GM19240 (cell line): ENCODE results near the gene S1PR1.
"Not testable (repeated sequence)": the region's sequence is repeated elsewhere in the genome, so short reads cannot be mapped to it uniquely, and the experiment has no call there.

Source experiments
- DNase-seq: peaks from one replicate; pipeline ENCODE4 v3.0.0; 2011; ENCODE audit warnings: low spot score; ENCODE audit not compliant: insufficient read length

The S1PR1 gene

DNA sequence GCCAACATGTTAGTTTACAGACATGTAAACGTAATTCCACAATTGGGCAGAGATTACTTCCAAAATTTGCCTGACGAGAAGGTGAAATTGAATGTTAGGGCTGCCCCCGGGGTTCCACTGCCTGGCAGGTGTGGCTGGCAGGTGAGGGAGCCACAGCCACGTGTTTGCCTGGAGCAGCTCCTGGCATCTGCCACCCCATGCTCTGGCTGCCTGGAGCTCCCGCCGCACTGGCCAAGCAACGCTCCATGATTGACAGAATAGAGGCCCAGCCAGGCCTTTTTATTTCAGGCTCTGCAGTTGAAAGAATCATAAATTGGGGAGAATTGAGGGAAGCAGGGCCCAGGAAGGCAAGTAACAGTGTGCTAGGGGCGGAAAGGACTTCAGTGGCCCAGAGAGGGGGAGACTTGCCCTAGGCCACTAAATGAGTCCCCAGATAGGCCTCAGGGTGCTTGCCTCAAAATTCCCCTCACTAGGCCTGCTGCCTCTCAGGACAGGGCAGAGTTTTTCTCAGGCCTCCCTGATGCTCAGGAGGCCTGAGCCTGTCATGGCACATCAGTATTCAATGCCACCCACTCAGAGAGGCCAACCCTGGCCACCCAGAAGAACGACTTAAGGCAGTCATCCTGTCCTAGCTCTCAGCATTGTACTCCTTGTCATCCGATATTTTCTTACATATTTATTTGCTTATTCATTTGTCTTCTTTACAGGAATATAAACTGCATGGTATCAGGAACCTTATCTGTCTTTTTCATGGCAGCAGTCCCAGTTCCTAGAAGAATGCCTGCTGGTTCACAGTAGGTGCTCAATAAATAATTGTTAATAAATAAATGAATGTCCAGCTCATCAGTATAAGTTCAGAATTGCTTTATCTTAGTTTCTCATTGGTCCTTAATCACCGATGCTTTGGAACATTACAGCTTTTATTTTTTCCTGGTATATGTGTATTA lies 16.6 kb upstream of the S1PR1 start:
- no peak for DNase-seq

GRCh38 chr1:101220906-101221305 lies 15.9 kb upstream of the S1PR1 start:
- no peak for DNase-seq

GRCh38 chr1:101221945-101222429 lies 14.8 kb upstream of the S1PR1 start:
- peak; percentile 33 for DNase-seq

GRCh38 chr1:101227837-101228236 lies 9.0 kb upstream of the S1PR1 start:
- no peak for DNase-seq

- DNase-seq = no peak
Measured at GRCh38 chr1:101228424-101229134, 8.2 kb upstream of the S1PR1 start.

DNA sequence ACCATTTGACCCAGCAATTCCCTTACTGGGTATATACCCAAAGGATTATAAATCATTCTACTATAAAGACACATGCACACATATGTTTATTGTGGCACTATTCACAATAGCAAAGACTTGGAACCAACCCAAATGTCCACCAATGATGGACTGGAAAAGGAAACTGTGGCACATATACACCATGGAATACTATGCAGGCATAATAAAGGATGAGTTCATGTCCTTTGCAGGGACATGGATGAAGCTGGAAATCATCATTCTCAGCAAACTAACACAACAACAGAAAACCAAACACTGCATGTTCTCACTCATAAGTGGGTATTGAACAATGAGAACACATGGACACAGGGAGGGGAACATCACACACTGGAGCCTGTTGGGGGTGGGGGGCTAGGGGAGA lies 4.6 kb upstream of the S1PR1 start:
- not testable (repeated sequence) for DNase-seq

DNA sequence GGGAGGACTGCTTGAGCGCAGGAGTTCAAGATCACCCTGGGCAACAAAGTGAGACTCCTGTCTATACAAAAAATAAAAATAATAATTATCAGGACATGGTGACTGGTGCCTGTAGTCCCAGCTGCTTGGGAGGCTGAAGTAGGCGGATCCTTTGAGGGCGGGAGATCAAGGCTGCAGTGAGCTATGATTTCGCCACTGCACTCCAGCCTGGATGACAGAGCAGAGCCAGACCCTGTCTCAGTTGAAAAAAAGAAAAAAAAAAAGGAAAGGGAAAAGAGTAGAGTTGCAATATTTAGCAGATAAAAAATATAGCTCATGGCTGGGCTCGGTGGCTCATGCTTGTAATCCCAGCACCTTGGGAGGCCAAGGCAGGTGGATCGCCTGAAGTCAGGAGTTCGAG lies 3.3 kb upstream of the S1PR1 start:
- DNase-seq = no peak

- no peak for DNase-seq
Measured at GRCh38 chr1:101235216-101235695, 1.6 kb upstream of the S1PR1 start.

- no peak for DNase-seq
Measured at GRCh38 chr1:101235696-101236515, 913 bp upstream of the S1PR1 start.

DNA sequence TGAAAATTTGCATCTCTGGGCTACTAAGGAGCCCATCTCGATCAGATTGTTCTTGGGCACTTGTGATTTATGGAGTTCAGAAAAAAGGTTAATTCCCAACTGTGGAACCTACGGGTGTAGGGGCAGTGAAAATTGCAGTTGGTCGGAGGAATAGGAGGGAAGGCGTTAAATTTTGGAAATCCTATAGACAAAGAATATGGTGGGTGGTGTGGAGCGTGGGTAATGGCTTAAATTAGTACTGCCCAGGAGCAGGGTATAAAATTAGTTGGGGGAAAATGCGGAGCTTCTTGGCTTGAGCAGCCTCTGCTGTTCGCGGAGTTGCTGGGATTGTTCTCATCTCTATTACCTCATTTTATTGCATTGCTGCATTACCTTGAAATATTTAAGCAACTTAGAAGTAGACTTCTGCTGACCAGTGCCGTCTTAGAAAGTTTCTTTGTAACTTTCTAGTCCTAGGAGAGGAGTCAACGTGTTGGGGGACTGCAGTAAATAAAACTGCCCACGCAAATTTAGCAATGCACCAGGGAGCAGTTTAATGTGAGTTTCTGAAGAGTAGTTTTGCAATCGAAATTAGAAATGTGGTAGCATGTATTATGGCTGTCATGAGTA lies 514 bp downstream of the S1PR1 start:
- DNase-seq = no peak

GRCh38 chr1:101238031-101238628 lies 1.3 kb downstream of the S1PR1 start:
- DNase-seq = no peak

DNA sequence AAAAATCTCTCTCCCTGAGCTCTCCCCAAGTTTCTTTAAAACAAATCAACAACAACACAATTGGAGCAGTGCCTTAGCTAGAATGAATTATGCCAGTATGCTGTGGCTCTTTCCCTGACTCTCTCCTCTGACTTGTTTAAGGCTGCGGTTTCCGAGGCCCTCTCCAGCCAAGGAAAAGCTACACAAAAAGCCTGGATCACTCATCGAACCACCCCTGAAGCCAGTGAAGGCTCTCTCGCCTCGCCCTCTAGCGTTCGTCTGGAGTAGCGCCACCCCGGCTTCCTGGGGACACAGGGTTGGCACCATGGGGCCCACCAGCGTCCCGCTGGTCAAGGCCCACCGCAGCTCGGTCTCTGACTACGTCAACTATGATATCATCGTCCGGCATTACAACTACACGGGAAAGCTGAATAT lies 1.9 kb downstream of the S1PR1 start:
- DNase-seq = no peak

GRCh38 chr1:101239095-101240040 lies 2.5 kb downstream of the S1PR1 start:
- no peak for DNase-seq

GRCh38 chr1:101240041-101240430 lies 3.2 kb downstream of the S1PR1 start:
- DNase-seq = no peak

- no peak for DNase-seq
Measured at GRCh38 chr1:101241485-101242225, 4.8 kb downstream of the S1PR1 start.

GRCh38 chr1:101242324-101243050 lies 5.7 kb downstream of the S1PR1 start:
- no peak for DNase-seq

DNA sequence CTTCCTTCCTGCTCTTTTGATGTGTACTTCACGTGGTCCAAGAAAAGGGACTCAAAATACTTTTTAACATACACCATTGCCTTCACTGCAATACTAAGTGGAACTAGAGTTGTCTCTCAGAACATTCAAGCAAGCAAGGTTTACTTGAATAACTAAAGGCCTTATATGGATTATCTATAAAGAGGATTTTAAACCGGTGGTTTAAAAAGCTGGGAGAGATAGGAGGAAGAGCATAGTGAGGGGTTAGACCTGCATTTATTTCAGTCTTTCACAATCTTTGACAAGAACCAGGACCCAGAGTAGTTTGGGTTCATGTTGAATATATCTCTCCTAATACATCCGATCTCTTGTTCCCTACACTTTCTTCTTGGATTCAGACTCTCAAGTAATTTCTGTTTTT lies 6.9 kb downstream of the S1PR1 start:
- no peak for DNase-seq

GRCh38 chr1:101244842-101245241 lies 8.0 kb downstream of the S1PR1 start:
- no peak for DNase-seq
